Fibroblast of the conjunctiva (primary cell): ENCODE measurements around the gene FASN.

Source experiments
- DNase-seq: peaks from one replicate; pipeline ENCODE4 v3.0.0-alpha.2; 2010; ENCODE audit warnings: low read depth

Gene FASN

GRCh38 chr17:82055965-82056728 is 41.9 kb downstream of the FASN start:
- DNase-seq: no peak

GRCh38 chr17:82055023-82055964 is 42.7 kb downstream of the FASN start:
- DNase-seq: no peak

DNA sequence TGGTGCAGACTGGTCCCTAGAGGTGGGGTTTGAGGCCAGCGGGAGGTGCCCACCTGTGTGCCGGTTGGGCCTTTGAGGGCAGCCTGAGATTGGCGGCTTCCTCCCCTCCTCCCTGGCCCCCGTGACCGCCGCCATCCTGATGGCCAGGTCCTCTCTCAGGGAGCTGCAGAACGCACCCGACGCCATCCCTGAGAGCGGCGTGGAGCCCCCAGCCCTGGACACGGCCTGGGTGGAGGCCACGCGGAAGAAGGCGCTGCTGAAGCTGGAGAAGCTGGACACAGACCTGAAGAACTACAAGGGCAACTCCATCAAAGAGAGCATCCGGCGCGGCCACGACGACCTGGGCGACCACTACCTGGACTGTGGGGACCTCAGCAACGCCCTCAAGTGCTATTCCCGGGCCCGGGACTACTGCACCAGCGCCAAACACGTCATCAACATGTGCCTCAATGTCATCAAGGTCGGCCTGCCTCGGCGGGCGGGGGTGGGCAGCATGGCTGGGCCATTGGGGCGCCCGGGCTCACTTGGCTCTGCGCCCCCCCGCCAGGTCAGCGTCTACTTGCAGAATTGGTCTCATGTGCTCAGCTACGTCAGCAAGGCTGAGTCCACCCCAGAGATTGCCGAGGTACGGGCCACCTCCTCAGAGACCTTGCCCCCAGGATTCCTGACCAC is 43.5 kb downstream of the FASN start:
- DNase-seq: no peak

- DNase-seq: no peak
These were observed 44.3 kb downstream of the FASN start for GRCh38 chr17:82053556-82054263.

DNA sequence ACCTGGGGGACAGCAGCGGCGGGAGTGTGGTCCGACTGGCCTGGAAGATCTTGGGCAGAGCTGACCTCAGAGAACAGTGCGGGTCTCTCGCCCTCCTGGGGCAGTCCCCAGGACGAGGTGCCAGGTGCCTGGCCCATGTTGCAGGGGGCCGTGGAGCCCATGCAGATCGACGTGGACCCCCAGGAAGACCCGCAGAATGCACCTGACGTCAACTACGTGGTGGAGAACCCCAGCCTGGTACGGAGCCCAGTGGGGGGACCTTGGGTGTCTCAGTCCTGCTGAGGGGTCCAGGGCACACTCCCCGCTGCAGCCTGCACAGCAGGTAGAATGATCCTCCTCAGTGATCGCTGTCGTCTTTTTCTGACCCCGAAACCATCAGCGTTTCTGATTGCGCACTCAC is 44.9 kb downstream of the FASN start:
- DNase-seq: no peak

DNA sequence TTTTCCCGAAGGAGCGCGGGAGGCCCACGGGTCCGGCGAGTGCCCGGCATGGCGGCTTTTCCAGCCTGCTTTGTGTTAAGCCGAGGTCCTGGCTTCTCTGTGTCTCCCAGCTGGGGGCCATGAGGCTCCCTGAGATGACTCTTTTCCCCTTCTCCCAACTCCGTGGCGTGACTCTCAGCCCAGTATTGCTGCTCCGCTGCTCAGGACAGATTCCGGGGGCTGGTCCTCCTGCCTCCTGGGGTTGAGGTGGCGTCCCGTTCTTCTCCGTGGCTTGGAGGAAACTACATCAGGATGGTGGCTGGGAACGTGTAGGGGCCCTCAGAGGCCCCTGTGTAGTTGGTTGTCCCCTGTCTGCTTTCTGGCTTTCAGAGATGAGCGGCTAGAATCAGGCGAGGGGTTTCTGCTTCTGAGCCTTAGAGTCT is 45.4 kb downstream of the FASN start:
- DNase-seq: no peak

- DNase-seq: no peak
These were observed 46.0 kb downstream of the FASN start, which contains the start of the genes GPS1 and RFNG for GRCh38 chr17:82051776-82052637. Gene GPS1 (plus strand): TSS chr17:82051898. CDS start chr17:82051932, 34 bp downstream. Gene RFNG (minus strand): TSS chr17:82051811. CDS start chr17:82051766, 45 bp downstream.

DNA sequence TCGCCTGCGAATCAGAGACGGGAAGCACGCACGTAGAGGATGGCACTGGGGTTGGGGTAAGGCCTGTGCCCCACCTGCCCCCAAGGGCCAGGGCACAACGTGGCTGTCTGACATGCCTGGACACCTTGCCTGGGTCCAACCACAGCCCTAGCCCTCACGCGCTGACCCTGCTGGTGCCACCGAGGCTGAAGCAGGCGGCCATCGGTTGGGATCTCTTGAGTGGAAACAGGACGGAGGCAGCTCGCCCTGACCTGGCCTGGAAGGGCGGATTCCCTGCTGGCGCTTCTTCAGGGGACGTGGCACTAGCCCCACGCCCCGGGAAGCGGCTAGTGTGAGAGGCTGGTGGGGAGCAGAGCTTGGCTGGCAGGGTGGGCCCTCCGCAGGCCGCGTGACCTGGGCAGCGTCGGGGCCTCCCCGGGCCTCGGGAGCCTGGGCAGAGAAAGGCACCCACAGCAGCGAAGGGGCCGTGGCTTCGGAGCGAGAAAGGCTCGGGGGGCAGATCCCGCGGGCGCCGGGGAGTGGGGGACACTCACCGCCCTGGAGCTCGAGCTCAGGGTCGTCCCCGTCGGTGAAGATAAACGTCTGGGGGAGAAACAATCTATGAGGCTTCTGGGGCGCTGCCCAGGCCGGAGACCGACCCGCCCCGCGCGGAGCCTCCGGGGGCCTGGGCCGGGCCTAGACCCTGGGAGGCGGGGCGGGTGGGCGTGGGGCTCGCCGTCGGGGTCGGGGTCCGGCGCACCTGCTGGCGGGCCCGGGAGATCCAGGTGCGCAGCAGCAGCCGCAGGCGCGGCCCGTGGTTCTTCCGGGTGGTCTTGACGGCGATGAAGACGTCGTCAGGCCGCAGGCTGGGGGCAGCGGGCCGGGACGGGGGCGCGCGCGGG is 47.0 kb downstream of the FASN start:
- DNase-seq: no peak

DNA sequence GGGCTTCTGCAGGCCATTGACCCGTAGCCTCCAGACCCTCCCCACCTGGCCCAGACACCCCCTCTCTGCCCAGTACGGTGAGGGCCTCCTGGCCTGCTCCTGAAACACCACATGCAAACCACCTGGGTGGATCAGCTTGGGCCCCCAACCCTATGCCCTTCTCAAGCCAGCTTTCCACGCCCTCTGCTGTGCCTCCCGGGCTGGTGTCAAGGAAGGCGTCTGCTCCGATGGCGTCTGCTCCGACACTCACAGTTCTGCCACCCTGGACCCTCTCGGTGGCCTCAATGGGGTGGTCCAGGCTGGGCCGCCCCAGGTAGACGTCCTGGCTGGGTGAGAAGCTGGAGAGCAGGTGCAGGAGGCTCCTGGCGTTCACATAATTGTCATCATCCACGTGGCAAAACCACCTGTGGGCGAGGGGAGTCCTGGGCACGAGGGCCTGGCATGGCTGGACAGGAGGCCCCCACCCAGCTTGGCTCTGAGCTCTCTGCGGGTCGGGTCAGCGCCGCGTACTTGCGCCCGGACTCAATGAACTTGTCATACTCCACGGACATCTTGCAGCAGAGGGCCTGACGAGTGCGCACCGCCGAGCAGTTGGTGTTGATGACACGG is 47.8 kb downstream of the FASN start:
- DNase-seq: no peak

- DNase-seq: no peak
These were observed 48.5 kb downstream of the FASN start for GRCh38 chr17:82049521-82049971.

- no peak for DNase-seq
These were observed 48.9 kb downstream of the FASN start for GRCh38 chr17:82049106-82049505.

GRCh38 chr17:82048571-82048971 is 49.5 kb downstream of the FASN start:
- DNase-seq: no peak

DNA sequence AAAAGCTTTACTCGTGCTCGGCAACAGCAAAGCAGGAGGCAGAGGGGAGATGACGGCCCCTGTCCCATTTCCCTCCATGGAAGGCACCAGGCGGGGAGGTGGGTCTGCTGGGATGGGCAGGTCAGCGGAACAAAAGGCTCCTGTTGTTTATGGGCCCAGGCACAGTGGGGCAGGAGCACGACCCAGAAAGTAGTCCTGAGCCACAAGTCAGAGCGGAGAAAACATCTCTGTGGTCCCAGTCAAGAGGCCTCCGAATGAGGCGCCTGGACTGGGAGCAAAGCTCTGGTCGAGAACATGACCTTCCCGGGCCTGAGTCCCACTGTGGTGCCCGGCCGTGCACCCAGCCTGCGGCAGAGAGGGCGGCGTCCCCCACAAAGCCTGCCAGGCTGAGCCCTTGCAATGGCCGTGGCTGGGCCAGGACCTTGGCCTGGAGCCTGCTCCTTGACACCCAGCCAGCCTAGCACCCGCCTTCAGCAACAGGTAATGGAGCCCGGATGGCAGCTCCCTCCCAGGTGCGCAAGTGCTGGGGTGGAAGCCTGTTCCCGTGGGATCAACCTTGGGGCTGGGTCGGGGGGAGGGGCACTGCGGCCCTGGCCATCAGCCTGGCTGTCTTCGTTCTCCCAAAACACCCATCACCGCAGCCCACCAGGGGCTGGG is 50.0 kb downstream of the FASN start:
- DNase-seq: no peak

GRCh38 chr17:82047379-82047778 is 50.7 kb downstream of the FASN start:
- no peak for DNase-seq

DNA sequence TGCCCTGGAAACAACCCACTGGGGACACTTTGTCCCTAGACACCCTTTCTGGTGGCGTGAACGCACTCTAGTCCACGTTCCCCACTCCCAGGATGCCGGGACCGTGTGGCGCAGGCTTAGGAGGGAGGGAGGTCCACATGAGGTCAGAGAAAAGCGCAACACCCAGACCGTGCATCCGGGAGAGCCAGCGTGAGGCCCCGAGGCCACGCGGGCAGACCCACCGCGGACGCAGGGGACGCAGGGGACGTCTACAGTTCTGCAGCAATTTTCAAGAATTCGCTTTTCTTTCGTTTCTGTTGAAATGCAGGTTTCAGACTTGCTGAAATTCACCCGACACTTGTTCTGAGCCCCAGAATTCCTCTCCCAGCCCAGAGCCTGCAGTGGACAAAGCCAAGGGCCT is 51.1 kb downstream of the FASN start:
- no peak for DNase-seq

- no peak for DNase-seq
These were observed 52.0 kb downstream of the FASN start for GRCh38 chr17:82045936-82046484.

DNA sequence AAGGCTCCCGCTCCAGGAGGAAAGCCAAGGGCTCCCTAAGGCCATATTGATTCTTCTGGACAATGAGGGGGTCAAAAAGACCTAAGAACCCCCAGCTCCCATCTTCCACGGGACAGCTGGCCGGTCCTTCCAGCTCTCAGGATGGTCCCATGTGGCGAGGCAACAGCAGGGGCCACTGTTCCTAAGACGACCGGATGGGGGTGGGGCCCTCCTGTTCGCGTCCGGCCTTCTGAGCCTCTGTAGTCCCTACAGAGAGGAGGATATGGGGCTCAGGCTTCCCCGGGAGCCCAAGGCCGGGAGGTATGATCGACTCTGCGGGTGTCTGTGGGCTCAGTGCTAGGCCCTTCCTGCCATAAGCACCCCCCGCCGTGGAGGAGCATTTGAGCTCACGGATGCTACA is 54.5 kb downstream of the FASN start:
- no peak for DNase-seq

DNA sequence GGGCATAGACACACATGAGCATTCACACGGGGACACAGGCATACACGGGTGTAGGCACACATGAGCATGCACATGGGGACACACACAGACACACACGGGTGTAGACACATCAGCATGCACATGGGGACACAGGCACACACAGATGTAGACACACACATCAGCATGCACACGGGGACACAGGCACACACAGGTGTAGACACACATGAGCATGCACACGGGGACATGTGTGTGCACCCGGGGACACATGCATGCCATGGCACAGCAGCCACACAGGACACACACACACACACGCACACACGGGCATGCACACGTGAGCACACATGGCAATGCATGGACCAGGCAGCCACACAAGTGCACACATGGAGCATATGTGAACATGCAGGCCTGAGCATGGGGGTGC is 55.4 kb downstream of the FASN start:
- no peak for DNase-seq
